ENCODE measurements around the gene ACSS1. TPM values are rescaled to one million over a fixed set of nuclear protein-coding genes. Genes with fewer than 3 reads are reported as not detected.
A peak's percentile ranks its signal among the peaks of the same experiment; 100 is the strongest.

Gene ACSS1
- total RNA-seq, 1 donor: 0.99 TPM

- no peak for TF ChIP-seq CTCF (IDR thresholded peaks at IDR 0.05; ENCODE audit: insufficient read depth, low read length)
These were observed 43.1 kb downstream of the ACSS1 start for GRCh38 chr20:25014816-25015215.

DNA sequence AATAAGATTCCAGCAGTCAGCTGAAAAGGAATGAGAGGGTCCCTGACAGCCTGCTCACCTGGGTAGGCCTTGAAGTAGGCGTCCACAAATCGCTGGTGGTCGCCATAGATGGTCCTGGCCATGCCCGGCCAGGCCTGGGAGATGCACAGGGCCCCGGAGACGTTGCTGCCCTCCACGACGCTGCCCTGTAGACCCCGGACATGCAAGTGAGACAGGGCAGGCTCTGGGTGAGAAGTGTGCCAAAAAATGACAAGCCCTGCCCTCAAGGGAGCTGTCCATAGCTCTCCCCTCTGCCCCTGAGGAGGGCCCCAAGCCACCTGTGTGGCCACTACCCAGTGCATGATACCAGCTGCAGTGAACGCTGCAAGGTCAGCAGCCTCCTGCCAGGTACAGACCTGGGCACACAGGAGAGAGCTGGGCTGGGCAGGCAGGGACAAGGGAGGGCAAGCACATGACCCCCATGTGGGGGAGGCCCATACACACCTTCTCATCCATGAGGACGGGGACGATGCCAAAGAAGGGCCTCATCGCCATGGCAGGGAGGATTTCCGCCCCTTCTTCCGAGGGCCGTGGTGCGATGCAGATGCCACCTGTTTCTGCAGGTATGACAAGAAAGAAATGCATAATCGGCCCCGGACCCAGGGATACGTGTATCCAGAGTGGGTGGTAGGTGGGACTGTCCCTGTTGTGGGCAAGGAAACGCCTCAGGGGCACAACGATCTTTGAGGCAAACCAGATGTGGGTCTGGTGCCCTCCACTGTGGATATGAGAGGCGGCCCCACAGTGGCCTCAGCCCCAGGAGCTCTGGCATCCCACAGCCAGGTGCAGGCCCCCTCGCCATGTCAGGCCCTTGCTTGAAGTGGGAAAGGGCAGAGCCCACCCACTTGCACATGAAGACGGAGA is 44.2 kb downstream of the ACSS1 start:
- no peak for TF ChIP-seq CTCF (IDR thresholded peaks at IDR 0.05; ENCODE audit: insufficient read depth, low read length)
- no peak overlapping the region for H3K4me3 ChIP-seq (ENCODE audit: low read depth, low read length)
- DNase-seq (ENCODE audit: low read depth): no peak

More at GRCh38 chr20:25014816-25015215, 43.1 kb downstream of the ACSS1 start:
- H3K4me3 ChIP-seq (ENCODE audit: low read depth, low read length): no peak overlapping the region
- DNase-seq (ENCODE audit: low read depth): no peak

GRCh38 chr20:25012616-25013189 is 45.2 kb downstream of the ACSS1 start:
- DNase-seq (ENCODE audit: low read depth): no peak
- no peak overlapping the region for H3K4me3 ChIP-seq (ENCODE audit: low read depth, low read length)
- TF ChIP-seq CTCF (IDR thresholded peaks at IDR 0.05; ENCODE audit: insufficient read depth, low read length): no peak

- H3K4me3 ChIP-seq (ENCODE audit: low read depth, low read length): no peak overlapping the region
- no peak for TF ChIP-seq CTCF (IDR thresholded peaks at IDR 0.05; ENCODE audit: insufficient read depth, low read length)
- DNase-seq (ENCODE audit: low read depth): no peak
These were observed 46.1 kb downstream of the ACSS1 start for GRCh38 chr20:25011831-25012241.

GRCh38 chr20:25011261-25011660 is 46.7 kb downstream of the ACSS1 start:
- H3K4me3 ChIP-seq (ENCODE audit: low read depth, low read length): no peak overlapping the region
- TF ChIP-seq CTCF (IDR thresholded peaks at IDR 0.05; ENCODE audit: insufficient read depth, low read length): no peak
- DNase-seq (ENCODE audit: low read depth): no peak

DNA sequence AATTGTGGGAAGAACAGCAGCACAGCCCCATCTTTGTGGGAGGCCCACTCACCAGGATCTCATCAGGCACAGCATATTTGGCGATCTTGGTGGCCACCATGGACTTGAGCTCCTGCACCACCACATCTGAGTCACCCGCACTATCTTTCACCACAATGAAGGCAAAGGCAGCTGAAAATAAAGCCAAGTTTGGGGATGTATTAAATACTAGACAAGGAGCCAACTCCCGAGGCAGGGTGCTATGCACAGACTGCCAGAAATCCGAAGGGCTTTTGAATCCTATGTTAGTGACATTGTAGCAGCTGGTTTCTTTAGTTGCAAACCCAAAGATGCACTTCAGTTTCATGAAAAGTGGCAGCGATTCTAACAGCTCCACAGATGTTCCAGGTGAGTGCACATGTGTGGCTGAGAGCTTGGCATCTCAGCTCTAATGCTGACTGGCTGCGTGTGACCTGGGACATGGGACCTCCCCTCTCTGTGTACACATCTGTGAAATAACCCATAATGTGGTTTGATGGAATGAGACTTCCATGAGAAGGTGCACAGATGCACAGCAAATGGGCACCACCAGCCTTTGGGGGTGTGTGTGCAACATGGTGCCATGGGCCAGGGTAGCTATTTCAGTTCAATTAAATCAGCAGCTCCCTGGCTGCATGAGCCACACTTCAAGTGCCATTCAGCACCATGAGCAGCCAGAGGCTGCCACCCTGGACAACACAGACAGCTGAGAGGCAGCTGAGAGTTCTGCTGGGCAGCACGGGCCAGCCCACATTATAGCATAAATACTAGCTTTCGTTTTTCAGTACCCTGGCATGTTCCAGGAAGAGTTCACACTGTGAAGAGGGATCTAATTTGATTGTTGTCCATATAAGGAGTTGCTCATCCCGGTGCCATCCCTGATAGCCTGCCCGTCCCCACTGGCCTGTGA is 48.5 kb downstream of the ACSS1 start:
- peak; percentile 36 for DNase-seq (ENCODE audit: low read depth)
- no peak for TF ChIP-seq CTCF (IDR thresholded peaks at IDR 0.05; ENCODE audit: insufficient read depth, low read length)

More for the DNA sequence above, 48.5 kb downstream of the ACSS1 start:
- H3K4me3 ChIP-seq (ENCODE audit: low read depth, low read length): no peak overlapping the region
